Measurements from ENCODE around the gene DCUN1D3.
"Not testable (repeated sequence)": the region's sequence is repeated elsewhere in the genome, so short reads cannot be mapped to it uniquely, and the experiment has no call there.

DCUN1D3 gene

DNA sequence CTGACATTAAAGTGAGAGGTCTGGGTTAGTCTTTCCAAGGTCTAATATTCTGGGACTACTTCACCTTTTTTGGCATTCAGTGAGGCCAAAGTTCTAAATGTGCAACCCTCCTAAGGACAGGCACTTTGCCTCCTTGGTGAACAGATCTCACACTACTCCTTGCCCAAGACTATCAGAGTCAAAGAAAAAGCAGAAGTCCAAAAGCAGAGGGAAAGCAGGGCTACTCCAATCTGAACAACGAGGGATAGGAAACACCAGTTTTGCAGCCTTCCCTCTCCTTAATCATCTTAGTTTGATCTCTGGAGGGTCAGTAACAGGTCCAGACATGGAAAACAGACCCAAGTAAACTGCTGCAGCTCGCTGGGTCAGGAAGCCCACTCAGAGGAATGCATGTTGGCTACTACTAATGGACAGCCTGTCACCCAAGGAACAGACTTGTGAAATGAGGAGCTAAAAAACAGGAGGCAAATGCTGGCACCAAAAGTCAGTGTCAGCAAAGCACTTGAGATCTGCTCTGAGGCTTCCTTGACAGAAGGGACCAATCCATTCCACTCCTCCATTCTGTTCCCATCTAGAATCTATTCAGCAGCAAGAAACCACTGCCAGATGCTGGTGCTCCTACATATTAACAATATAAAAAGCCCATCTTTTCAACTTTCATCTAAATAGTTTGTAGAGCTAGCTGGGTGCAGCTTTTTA is 29.9 kb downstream of the DCUN1D3 start:
- H3K4me1 ChIP-seq (ENCODE audit: control insufficient read depth in 1 of 2, insufficient read depth in 2 of 2, low read length in 2 of 2): peaks cover 49 to 78% of the 10 kb centered on the region in 2 donors
- no peaks in the 10 kb centered on the region for H3K9me3 ChIP-seq (ENCODE audit: control insufficient read depth in 1 of 2, low read length in 2 of 2)
- H3K36me3 ChIP-seq (ENCODE audit: control insufficient read depth in 1 of 2, insufficient read depth in 2 of 2, low read length in 2 of 2): peaks cover 0 to 3% of the 10 kb centered on the region in 2 donors
- no peaks in the 10 kb centered on the region for H3K27me3 ChIP-seq (ENCODE audit: low read depth, low read length)
- peak overlapping the region; percentile 28 for H3K27ac ChIP-seq (ENCODE audit: low read length)
- H3K4me3 ChIP-seq (ENCODE audit: low read depth in 1 of 2, low read length in 2 of 2): no peak overlapping the region

DNA sequence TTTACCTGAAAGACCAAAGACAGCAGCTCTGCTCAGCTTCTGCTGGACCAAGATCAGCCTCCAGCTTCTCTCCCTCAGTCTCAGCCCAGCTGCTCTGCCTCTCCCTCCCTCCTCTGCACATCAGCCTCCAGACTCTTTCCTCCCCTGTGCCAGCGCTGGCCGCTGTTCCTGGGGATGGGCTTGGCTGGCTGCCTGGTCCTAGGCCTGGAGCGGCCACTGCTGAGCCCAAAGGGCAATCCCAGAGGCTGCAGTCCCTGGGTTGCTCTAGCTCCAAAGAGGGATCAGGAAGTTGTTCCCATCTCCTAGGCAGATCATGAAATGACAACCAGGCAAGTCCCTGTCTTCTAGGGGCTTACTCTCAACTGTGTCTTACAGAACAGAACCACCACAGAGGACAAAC is 31.3 kb downstream of the DCUN1D3 start:
- H3K4me3 ChIP-seq (ENCODE audit: low read depth in 1 of 2, low read length in 2 of 2): no peak overlapping the region
- no peaks in the 10 kb centered on the region for H3K9me3 ChIP-seq (ENCODE audit: control insufficient read depth in 1 of 2, low read length in 2 of 2)
- H3K36me3 ChIP-seq (ENCODE audit: control insufficient read depth in 1 of 2, insufficient read depth in 2 of 2, low read length in 2 of 2): peaks cover 0 to 3% of the 10 kb centered on the region in 2 donors
- H3K27ac ChIP-seq (ENCODE audit: low read length): peak overlapping the region; percentile 70
- no peaks in the 10 kb centered on the region for H3K27me3 ChIP-seq (ENCODE audit: low read depth, low read length)
- peaks cover 49 to 73% of the 10 kb centered on the region in 2 donors for H3K4me1 ChIP-seq (ENCODE audit: control insufficient read depth in 1 of 2, insufficient read depth in 2 of 2, low read length in 2 of 2)

DNA sequence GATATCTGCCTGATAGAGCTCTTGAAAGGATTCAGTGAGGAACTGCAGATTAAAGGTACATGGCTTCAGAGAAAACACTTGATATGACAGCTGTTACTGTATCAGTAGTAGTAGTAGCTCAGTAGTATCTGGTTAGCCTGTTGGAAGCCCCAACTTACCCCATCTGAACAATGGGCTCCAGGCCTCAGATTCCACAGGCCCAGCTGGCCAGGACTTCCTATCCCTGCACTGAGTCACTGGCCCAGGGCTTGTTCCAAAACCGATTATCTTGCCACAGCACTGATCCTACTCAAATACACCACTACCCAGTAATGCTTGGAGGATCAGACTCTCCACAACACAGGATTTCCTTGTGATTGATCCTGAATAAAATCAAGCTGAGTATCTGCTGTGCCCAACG is 32.6 kb downstream of the DCUN1D3 start:
- Histone ChIP-seq H3K27me3 (ENCODE audit: low read depth, low read length) (no peaks in the 10 kb centered on the region), H3K4me1 (ENCODE audit: control insufficient read depth in 1 of 2, insufficient read depth in 2 of 2, low read length in 2 of 2) (peaks cover 49 to 71% of the 10 kb centered on the region in 2 donors), H3K9me3 (ENCODE audit: control insufficient read depth in 1 of 2, low read length in 2 of 2) (no peaks in the 10 kb centered on the region), H3K4me3 (ENCODE audit: low read depth in 1 of 2, low read length in 2 of 2) (no peak overlapping the region), H3K27ac (ENCODE audit: low read length) (no peak overlapping the region), H3K36me3 (ENCODE audit: control insufficient read depth in 1 of 2, insufficient read depth in 2 of 2, low read length in 2 of 2) (peaks cover 0 to 3% of the 10 kb centered on the region in 2 donors)

DNA sequence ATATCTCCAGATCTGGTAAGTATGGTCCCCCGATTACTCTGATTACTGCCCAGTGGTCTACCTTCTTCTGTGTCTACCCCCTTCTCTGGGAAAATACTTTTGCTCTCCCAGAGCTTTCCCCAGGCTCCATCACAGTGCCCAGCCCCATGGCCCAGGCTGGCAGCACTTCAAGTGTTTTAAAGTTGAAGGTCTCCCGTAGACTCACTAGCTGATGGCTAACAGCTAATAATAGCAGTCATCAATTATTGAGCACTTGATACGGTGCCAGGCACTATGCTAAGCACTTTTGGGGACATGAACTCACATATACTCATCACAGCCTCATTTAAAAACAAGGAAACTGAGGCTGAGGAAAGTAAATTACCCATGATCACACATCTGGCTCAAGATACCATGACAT is 33.4 kb downstream of the DCUN1D3 start:
- Histone ChIP-seq H3K27me3 (ENCODE audit: low read depth, low read length) (no peaks in the 10 kb centered on the region), H3K36me3 (ENCODE audit: control insufficient read depth in 1 of 2, insufficient read depth in 2 of 2, low read length in 2 of 2) (peaks cover 6 to 10% of the 10 kb centered on the region in 2 donors), H3K4me1 (ENCODE audit: control insufficient read depth in 1 of 2, insufficient read depth in 2 of 2, low read length in 2 of 2) (peaks cover 49 to 64% of the 10 kb centered on the region in 2 donors), H3K9me3 (ENCODE audit: control insufficient read depth in 1 of 2, low read length in 2 of 2) (no peaks in the 10 kb centered on the region), H3K4me3 (ENCODE audit: low read depth in 1 of 2, low read length in 2 of 2) (no peak overlapping the region), H3K27ac (ENCODE audit: low read length) (peak overlapping the region; percentile 81)

DNA sequence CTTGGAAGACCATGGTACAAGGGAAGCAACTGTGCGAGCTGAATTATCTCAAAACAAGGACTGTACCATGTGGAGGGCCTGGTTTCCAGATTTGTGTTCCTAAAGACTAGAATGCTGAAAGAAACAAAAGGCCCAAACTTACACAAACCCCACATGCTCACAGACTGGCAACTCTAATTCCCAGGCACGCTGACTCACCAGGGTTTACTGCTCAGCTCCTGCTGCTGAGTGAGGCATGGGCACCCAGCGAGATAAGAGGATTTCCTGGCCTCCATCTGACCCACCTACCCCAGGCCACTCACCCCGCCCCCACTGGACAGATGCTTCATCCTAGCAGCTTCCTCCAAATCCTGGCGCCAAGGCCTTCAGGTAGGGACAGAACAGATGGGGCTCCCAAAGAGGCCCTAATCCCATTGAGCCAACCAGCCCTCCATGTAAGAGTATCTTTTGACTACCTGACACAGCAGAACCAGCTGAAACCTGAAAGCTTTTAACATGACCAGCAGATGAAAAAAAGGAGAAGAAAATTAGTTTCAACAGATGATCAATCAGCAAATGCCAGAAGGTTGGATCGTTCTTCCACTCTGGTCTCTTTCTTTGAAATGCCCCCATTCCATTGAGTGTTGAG is 33.9 kb downstream of the DCUN1D3 start:
- H3K27me3 ChIP-seq (ENCODE audit: low read depth, low read length): no peaks in the 10 kb centered on the region
- peaks cover 8 to 15% of the 10 kb centered on the region in 2 donors for H3K36me3 ChIP-seq (ENCODE audit: control insufficient read depth in 1 of 2, insufficient read depth in 2 of 2, low read length in 2 of 2)
- H3K4me1 ChIP-seq (ENCODE audit: control insufficient read depth in 1 of 2, insufficient read depth in 2 of 2, low read length in 2 of 2): peaks cover 49 to 59% of the 10 kb centered on the region in 2 donors
- peak overlapping the region; percentile 81 for H3K27ac ChIP-seq (ENCODE audit: low read length)
- H3K4me3 ChIP-seq (ENCODE audit: low read depth in 1 of 2, low read length in 2 of 2): no peak overlapping the region
- no peaks in the 10 kb centered on the region for H3K9me3 ChIP-seq (ENCODE audit: control insufficient read depth in 1 of 2, low read length in 2 of 2)

- Histone ChIP-seq H3K4me1 (ENCODE audit: control insufficient read depth in 1 of 2, insufficient read depth in 2 of 2, low read length in 2 of 2) (peaks cover 47 to 53% of the 10 kb centered on the region in 2 donors), H3K36me3 (ENCODE audit: control insufficient read depth in 1 of 2, insufficient read depth in 2 of 2, low read length in 2 of 2) (peaks cover 12 to 20% of the 10 kb centered on the region in 2 donors), H3K9me3 (ENCODE audit: control insufficient read depth in 1 of 2, low read length in 2 of 2) (no peaks in the 10 kb centered on the region), H3K27me3 (ENCODE audit: low read depth, low read length) (no peaks in the 10 kb centered on the region), H3K27ac (ENCODE audit: low read length) (peak overlapping the region; percentile 81), H3K4me3 (ENCODE audit: low read depth in 1 of 2, low read length in 2 of 2) (no peak overlapping the region)
Measured at GRCh38 chr16:20865420-20866131, 34.6 kb downstream of the DCUN1D3 start.

GRCh38 chr16:20864376-20864775 is 35.8 kb downstream of the DCUN1D3 start:
- not testable (repeated sequence) for H3K27ac ChIP-seq (ENCODE audit: low read length); H3K4me3 ChIP-seq (ENCODE audit: low read depth in 1 of 2, low read length in 2 of 2); H3K9me3 ChIP-seq (ENCODE audit: control insufficient read depth in 1 of 2, low read length in 2 of 2); H3K27me3 ChIP-seq (ENCODE audit: low read depth, low read length)
- peaks cover 37 to 50% of the 10 kb centered on the region in 2 donors for H3K4me1 ChIP-seq (ENCODE audit: control insufficient read depth in 1 of 2, insufficient read depth in 2 of 2, low read length in 2 of 2)
- peaks cover 20 to 25% of the 10 kb centered on the region in 2 donors for H3K36me3 ChIP-seq (ENCODE audit: control insufficient read depth in 1 of 2, insufficient read depth in 2 of 2, low read length in 2 of 2)

DNA sequence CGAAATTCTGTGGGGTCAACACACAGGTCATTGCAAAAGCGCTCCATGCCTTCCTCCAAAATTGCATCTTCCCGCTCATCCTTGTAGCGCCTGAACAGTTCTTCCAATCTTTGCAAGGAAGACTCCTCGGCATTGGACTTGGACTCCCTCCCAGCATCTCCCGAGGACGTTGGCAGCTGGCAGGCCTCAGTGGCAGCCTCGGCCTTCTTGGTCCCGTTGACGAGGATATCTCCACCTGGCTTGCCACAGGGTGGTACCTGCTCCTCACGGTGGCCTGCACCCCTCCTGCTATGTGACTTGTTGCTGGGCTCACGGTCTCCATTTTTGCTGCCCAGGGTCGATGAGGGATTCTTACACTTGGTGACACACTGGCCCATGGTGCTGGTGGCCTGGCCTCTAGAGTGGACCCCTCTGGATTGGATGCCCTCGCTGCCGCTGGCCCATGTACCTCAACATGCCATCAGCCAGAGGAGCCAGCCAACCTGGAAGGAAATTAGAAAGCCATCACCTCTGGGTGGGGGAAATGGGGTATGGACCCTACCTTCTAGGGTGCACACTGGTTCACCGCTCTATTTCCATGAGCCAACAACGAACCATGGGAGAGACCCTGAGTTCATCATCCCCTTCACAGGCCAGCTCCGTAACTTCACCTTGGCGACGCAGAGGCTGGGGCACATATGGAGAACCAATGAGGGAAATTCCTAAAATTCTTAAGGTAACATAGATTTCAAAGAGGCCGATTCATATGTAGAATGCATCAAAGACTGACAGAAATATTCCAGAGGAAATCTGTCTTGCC is 37.8 kb downstream of the DCUN1D3 start:
- H3K4me3 ChIP-seq (ENCODE audit: low read depth in 1 of 2, low read length in 2 of 2): no peak overlapping the region
- peaks cover 20 to 30% of the 10 kb centered on the region in 2 donors for H3K4me1 ChIP-seq (ENCODE audit: control insufficient read depth in 1 of 2, insufficient read depth in 2 of 2, low read length in 2 of 2)
- peaks cover 20 to 25% of the 10 kb centered on the region in 2 donors for H3K36me3 ChIP-seq (ENCODE audit: control insufficient read depth in 1 of 2, insufficient read depth in 2 of 2, low read length in 2 of 2)
- no peaks in the 10 kb centered on the region for H3K9me3 ChIP-seq (ENCODE audit: control insufficient read depth in 1 of 2, low read length in 2 of 2)
- H3K27ac ChIP-seq (ENCODE audit: low read length): no peak overlapping the region
- H3K27me3 ChIP-seq (ENCODE audit: low read depth, low read length): no peaks in the 10 kb centered on the region

DNA sequence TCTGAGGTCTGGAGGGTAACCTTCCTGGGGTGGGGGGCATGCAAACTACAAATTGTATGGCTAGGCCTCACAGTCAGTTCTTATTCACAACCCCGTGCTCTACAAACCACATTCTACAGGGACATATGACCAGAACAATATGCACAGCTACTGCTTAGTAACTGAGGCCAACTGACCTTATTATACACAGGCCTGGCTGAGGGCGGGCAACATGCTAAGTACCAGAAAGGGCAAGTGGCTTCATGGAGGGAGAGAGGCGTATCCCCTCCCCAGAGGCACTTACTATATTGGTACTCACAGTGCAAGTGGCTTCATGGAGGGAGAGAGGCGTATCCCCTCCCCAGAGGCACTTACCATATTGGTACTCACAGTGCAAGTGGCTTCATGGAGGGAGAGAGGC is 39.2 kb downstream of the DCUN1D3 start:
- not testable (repeated sequence) for H3K27me3 ChIP-seq (ENCODE audit: low read depth, low read length); H3K9me3 ChIP-seq (ENCODE audit: control insufficient read depth in 1 of 2, low read length in 2 of 2); H3K4me3 ChIP-seq (ENCODE audit: low read depth in 1 of 2, low read length in 2 of 2); H3K27ac ChIP-seq (ENCODE audit: low read length)
- peaks cover 24 to 33% of the 10 kb centered on the region in 2 donors for H3K36me3 ChIP-seq (ENCODE audit: control insufficient read depth in 1 of 2, insufficient read depth in 2 of 2, low read length in 2 of 2)
- H3K4me1 ChIP-seq (ENCODE audit: control insufficient read depth in 1 of 2, insufficient read depth in 2 of 2, low read length in 2 of 2): peaks cover 6 to 16% of the 10 kb centered on the region in 2 donors

GRCh38 chr16:20860361-20860760 is 39.8 kb downstream of the DCUN1D3 start:
- Histone ChIP-seq H3K9me3 (ENCODE audit: control insufficient read depth in 1 of 2, low read length in 2 of 2) (no peaks in the 10 kb centered on the region), H3K4me1 (ENCODE audit: control insufficient read depth in 1 of 2, insufficient read depth in 2 of 2, low read length in 2 of 2) (peaks cover 0 to 11% of the 10 kb centered on the region in 2 donors), H3K36me3 (ENCODE audit: control insufficient read depth in 1 of 2, insufficient read depth in 2 of 2, low read length in 2 of 2) (peaks cover 26 to 36% of the 10 kb centered on the region in 2 donors), H3K27me3 (ENCODE audit: low read depth, low read length) (no peaks in the 10 kb centered on the region), H3K4me3 (ENCODE audit: low read depth in 1 of 2, low read length in 2 of 2) (no peak overlapping the region), H3K27ac (ENCODE audit: low read length) (no peak overlapping the region)

DNA sequence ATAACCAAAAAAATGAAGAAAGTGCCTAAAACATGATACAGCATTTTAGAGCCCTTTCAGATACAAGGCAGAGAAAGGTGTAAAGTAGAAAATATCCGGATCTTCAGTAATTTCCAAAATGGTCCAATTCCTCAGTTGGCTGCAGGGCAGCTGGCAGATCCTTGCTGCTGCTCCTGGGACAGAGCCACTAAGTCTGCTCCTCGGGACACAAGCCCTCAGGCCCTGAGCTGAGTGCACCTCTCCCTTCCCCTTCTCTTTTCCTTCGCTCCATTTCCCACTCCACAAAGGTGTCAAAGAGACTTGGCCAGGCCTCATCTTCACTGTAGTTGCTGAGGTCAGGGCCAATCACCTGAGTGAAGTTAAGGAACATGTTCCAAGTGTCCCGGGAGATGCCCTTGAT is 40.5 kb downstream of the DCUN1D3 start:
- no peaks in the 10 kb centered on the region for H3K9me3 ChIP-seq (ENCODE audit: control insufficient read depth in 1 of 2, low read length in 2 of 2)
- H3K4me1 ChIP-seq (ENCODE audit: control insufficient read depth in 1 of 2, insufficient read depth in 2 of 2, low read length in 2 of 2): peaks cover 0 to 8% of the 10 kb centered on the region in 2 donors
- H3K27ac ChIP-seq (ENCODE audit: low read length): no peak overlapping the region
- H3K4me3 ChIP-seq (ENCODE audit: low read depth in 1 of 2, low read length in 2 of 2): no peak overlapping the region
- H3K36me3 ChIP-seq (ENCODE audit: control insufficient read depth in 1 of 2, insufficient read depth in 2 of 2, low read length in 2 of 2): peaks cover 29 to 42% of the 10 kb centered on the region in 2 donors
- H3K27me3 ChIP-seq (ENCODE audit: low read depth, low read length): no peaks in the 10 kb centered on the region

All from muscle layer of duodenum (tissue), 2 donors.